GM21786 (cell line): ENCODE data around the gene SLC9A7.

ENCODE experiments used
- ATAC-seq: cut with Tn5 transposase; IDR thresholded peaks from one replicate; pipeline ENCODE4 v1.9.1; 2021; ENCODE audit not compliant: unreplicated experiment

The SLC9A7 gene

GRCh38 chrX:46611658-46612362 is 147.1 kb downstream of the SLC9A7 start:
- ATAC-seq: no peak

DNA sequence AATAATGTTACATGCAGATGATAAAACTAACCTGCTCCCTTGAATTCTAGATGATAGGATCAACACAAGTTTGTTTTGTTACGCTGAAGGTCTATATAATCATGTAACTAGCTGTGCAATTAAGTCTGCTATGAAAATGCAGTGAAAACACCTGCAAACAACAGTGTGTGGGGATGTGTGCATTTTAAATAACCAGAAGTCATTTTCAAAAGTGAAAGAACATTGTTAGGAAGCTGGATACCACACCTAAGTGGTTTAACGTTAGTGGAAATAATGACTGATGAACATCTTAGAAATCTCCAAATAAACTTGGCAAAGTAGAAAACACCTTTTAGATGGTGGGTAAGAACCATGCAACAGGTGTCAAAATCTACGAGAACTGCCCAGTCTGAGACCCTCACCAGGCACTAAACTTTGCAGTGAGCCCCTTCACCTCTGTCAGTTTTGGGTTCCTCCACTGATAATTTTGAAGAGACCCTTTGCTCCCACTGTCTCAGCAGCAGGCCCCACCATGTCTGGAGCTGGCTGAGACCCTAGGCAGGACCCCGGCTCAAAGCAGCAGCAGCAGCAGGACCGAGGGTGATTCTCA is 148.8 kb downstream of the SLC9A7 start:
- ATAC-seq: no peak

DNA sequence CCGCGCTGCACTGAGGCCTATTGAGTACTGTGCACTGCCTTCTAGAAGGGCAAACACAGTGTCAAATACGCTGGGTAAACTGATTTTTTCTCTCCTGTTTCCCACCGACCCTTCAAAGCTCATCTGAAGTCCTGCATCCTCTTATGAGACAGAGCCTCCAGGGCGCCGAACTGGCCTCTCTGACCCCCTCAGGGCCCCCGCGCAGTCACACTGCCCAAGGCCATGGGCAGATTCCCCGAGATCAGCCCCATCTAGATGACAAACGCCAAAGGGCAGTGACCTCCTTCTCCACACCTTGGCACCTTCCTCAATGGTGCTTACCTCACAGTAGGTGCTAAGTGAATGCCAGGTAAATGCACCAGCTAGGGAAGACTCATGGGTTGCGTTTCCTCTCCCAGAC is 151.0 kb downstream of the SLC9A7 start:
- ATAC-seq: no peak

GRCh38 chrX:46602468-46603102 is 156.3 kb downstream of the SLC9A7 start:
- ATAC-seq: no peak

- ATAC-seq: no peak
Measured at GRCh38 chrX:46601283-46601682, 157.6 kb downstream of the SLC9A7 start.

GRCh38 chrX:46599051-46599560 is 159.8 kb downstream of the SLC9A7 start:
- ATAC-seq: no peak

GRCh38 chrX:46597771-46598170 is 161.1 kb downstream of the SLC9A7 start:
- ATAC-seq: no peak

DNA sequence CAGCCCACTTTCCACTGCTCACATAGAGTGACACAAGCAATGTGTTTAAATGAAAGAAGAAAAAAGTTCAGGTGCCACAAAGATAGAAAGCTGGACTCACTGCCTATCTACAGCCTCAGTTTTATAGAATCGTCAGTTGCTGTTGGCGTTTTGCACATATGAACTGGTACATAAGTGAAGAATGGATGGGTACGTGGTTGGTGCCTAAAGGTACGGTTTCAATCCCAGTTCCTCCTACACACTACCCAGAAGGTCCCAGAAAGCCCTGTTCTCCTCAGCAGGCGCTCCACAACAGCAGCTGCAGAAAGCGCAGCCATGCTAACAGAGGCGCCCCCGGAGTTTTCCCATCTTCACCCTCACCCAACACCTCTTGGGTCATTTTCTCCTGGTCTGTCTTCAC is 161.7 kb downstream of the SLC9A7 start:
- no peak for ATAC-seq

- no peak for ATAC-seq
Measured at GRCh38 chrX:46595084-46595483, 163.8 kb downstream of the SLC9A7 start.

- no peak for ATAC-seq
Measured at GRCh38 chrX:46589977-46590723, 168.8 kb downstream of the SLC9A7 start.

DNA sequence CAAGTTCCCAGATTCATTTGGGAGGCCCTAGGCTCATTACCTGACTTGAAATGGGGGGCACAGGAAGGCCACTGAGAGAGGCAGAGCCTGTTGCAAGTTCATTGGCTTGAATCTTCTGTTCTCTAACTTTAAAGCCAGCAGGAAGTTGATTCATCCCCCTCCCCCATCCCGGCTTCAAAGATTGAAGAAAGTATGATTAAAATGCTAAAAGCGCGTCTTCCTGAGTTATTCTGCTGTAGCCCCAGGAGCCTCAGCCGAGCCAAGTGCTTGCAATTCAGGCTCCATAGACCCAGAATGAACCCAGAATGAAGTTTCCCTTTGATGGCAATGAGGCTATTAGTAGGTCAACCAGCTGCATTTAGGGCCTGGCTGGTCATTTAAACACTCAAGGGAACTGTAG is 170.7 kb downstream of the SLC9A7 start:
- peak; percentile 21 for ATAC-seq

DNA sequence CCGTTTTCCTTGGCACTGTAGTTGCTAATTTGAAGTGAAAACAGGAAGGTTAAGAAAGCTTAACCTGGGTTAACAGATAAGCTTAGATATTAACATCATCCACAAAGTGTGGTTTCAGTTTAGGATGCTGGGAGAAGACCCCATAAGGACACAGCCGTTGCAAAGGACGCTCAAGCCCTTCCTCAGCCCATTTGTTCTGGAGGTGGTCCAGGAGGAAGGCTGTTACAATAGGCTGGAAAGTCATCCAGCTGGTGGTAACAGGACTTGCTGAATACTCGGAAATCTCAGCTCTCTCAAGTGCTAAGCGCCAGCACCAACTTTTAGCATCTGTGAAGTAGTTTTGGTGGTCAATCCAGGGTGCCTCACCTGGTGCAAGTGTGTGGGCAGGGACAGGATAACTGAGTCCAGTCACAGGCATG is 171.2 kb downstream of the SLC9A7 start:
- peak; percentile 25 for ATAC-seq

DNA sequence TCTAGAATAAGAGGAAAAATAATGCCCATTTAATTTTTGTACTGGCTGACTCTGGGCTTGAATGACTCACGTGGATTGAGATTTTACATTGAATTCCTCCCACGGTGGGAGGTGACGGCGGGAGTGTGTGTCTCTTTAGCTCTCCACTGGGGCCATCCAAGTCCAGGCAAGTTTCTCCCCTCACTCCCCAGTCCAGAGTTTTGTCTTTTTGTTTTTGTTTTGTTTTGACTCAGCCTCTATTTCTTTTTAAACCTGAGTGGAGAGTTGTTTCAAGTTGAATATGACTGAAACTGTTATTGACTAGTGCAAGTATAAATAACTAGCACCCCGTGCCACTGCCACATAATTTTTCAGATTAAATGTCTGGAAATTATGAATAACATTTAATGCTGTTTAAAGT is 171.8 kb downstream of the SLC9A7 start:
- peak; percentile 64 for ATAC-seq

GRCh38 chrX:46584736-46585135 is 174.2 kb downstream of the SLC9A7 start:
- ATAC-seq: no peak

GRCh38 chrX:46582966-46583365 is 176.0 kb downstream of the SLC9A7 start:
- no peak for ATAC-seq

DNA sequence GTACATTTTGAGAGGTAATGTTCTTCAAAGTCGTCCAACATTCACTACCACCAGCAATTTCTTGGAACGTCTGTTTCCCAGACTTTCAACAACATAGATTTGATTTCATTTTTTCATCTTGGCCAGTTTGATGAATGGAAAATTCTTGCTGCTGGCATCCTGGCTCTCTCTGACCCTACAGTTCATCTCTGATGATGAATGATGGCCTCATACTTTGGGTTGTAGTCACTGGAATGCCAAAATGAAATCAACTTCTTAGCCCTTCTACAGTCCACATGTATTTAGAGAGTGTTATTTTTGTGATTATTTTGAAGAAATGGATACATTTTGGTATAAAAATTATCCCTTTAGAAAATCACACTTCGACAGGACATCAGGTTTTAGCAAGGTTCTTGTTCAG is 176.6 kb downstream of the SLC9A7 start:
- ATAC-seq: no peak

DNA sequence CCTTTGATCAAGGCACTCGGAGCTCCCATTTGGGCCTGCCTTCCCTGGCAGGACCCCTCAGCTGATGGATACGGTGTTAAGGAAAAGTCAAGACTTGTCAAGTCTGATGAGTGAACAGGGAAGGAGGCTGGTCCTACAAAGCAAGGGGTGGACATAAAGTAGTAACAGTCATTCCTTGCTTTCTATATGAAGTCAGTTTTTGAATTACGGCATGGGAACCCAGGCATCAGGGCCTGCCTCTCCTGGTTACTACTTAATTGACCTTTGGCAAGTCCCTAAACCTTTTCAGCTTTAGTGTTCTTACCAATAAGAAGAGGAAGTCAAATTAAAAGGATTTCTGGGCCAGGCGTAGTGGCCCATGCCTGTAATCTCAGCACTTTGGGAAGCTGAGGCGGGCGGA is 178.3 kb downstream of the SLC9A7 start:
- ATAC-seq: no peak

- no peak for ATAC-seq
Measured at GRCh38 chrX:46579250-46579649, 179.7 kb downstream of the SLC9A7 start.

- no peak for ATAC-seq
Measured at GRCh38 chrX:46577221-46578005, 181.5 kb downstream of the SLC9A7 start.

GRCh38 chrX:46576458-46576857 is 182.5 kb downstream of the SLC9A7 start:
- ATAC-seq: no peak

- no peak for ATAC-seq
Measured at GRCh38 chrX:46575991-46576392, 182.9 kb downstream of the SLC9A7 start.
